ENCODE results near the gene DDX27.

DDX27 gene

GRCh38 chr20:49279677-49280462, 60.7 kb downstream of the DDX27 start:
- no peak for TF ChIP-seq CTCF (IDR thresholded peaks at IDR 0.05; ENCODE audit: unreplicated experiment in 3 of 3)
- Mint-ChIP-seq H3K9me3 (peaks cover 47% of the 10 kb centered on the region), H3K4me1 (peaks cover 58% of the 10 kb centered on the region), H3K27me3 (ENCODE audit: low read depth) (peaks cover 4% of the 10 kb centered on the region), H3K36me3 (ENCODE audit: low read depth) (peaks cover 80% of the 10 kb centered on the region), H3K4me3 (peak overlapping the region; percentile 87 to 94 (median 91)), H3K27ac (peak overlapping the region; percentile 22 to 95 (median 94))

- Mint-ChIP-seq H3K9me3 (peaks cover 52% of the 10 kb centered on the region), H3K36me3 (ENCODE audit: low read depth) (peaks cover 81% of the 10 kb centered on the region), H3K4me1 (peaks cover 64% of the 10 kb centered on the region), H3K27me3 (ENCODE audit: low read depth) (peaks cover 4% of the 10 kb centered on the region), H3K4me3 (peak overlapping the region; percentile 87 to 94 (median 91)), H3K27ac (peak overlapping the region; percentile 22 to 95 (median 94))
- TF ChIP-seq CTCF (IDR thresholded peaks at IDR 0.05; ENCODE audit: unreplicated experiment in 3 of 3) = no peak
Measured at GRCh38 chr20:49280463-49281058, 61.3 kb downstream of the DDX27 start.

- Mint-ChIP-seq H3K9me3 (peaks cover 58% of the 10 kb centered on the region), H3K27ac (peak overlapping the region; percentile 22 to 55 (median 30)), H3K4me1 (peaks cover 68% of the 10 kb centered on the region), H3K4me3 (peak overlapping the region; percentile 87 to 94 (median 91)), H3K36me3 (ENCODE audit: low read depth) (peaks cover 84% of the 10 kb centered on the region), H3K27me3 (ENCODE audit: low read depth) (peaks cover 4% of the 10 kb centered on the region)
- TF ChIP-seq CTCF (IDR thresholded peaks at IDR 0.05; ENCODE audit: unreplicated experiment in 3 of 3) = no peak
Measured at GRCh38 chr20:49281059-49281912, 62.1 kb downstream of the DDX27 start.

GRCh38 chr20:49281913-49282467, 62.8 kb downstream of the DDX27 start:
- peak overlapping the region; percentile 87 to 94 (median 91) for H3K4me3 Mint-ChIP-seq
- peaks cover 65% of the 10 kb centered on the region for H3K9me3 Mint-ChIP-seq
- peaks cover 4% of the 10 kb centered on the region for H3K27me3 Mint-ChIP-seq (ENCODE audit: low read depth)
- H3K36me3 Mint-ChIP-seq (ENCODE audit: low read depth) = peaks cover 88% of the 10 kb centered on the region
- no peak for TF ChIP-seq CTCF (IDR thresholded peaks at IDR 0.05; ENCODE audit: unreplicated experiment in 3 of 3)
- H3K27ac Mint-ChIP-seq = no peak overlapping the region
- peaks cover 70% of the 10 kb centered on the region for H3K4me1 Mint-ChIP-seq

- peaks cover 4% of the 10 kb centered on the region for H3K27me3 Mint-ChIP-seq (ENCODE audit: low read depth)
- TF ChIP-seq CTCF (IDR thresholded peaks at IDR 0.05; ENCODE audit: unreplicated experiment in 3 of 3) = no peak
- H3K4me1 Mint-ChIP-seq = peaks cover 77% of the 10 kb centered on the region
- H3K36me3 Mint-ChIP-seq (ENCODE audit: low read depth) = peaks cover 95% of the 10 kb centered on the region
- H3K4me3 Mint-ChIP-seq = peak overlapping the region; percentile 87 to 94 (median 91)
- peak overlapping the region; percentile 0 to 40 (median 1) for H3K27ac Mint-ChIP-seq
- peaks cover 67% of the 10 kb centered on the region for H3K9me3 Mint-ChIP-seq
Measured at GRCh38 chr20:49282584-49283171, 63.5 kb downstream of the DDX27 start.

Data from nephron (organoid).